ENCODE results near the gene NECAB2.

Gene NECAB2

DNA sequence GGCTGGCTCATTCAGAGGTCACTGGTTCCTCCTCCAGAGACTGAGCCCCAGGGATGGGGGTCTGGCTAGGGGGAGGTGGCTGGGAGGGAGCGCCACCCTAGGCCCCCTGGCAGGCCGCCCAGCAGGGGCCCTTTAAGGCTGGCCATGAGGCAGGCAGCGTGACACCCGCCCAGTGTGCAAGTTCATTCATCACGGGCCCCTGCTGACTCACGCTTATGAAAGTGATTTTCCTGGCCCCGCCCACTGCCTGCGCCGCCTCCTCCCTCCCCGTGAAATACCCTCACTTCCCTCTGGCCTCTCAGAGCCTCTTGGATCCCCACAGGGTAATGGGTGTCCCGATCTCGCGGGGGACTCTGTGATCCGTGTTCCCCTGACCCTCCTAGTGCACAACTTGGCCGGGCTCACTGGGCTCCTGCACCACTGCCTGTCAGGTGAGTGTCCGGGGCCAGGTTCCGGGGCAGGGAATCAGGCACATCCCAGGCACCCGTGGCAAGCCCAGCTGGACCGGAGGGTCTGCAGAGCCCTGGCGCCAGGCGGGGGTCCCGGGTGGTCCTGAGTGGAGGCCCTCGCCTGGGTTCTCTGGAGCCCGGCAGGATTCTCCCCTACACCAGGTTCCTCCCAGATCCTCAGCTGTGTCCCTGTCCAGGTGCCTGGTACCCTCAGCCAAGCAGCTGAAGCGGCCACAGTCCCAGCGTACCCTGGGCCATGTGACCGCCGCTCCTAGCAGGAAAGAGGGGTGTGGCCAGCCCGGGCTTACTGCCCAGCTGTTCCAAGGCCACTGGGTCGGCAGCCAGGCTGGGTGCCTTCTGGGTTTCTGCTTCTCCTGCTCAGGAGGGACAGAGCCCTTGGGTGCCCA lies 14.9 kb upstream of the NECAB2 start, which contains the start of gene OSGIN1:
Gene OSGIN1 (plus strand): TSS at position 301 of the 856 bp plus-strand sequence. CDS start 4,432 bp downstream, outside the sequence.
- DNase-seq, result peak; percentile 97 to 98 (median 98)

DNA sequence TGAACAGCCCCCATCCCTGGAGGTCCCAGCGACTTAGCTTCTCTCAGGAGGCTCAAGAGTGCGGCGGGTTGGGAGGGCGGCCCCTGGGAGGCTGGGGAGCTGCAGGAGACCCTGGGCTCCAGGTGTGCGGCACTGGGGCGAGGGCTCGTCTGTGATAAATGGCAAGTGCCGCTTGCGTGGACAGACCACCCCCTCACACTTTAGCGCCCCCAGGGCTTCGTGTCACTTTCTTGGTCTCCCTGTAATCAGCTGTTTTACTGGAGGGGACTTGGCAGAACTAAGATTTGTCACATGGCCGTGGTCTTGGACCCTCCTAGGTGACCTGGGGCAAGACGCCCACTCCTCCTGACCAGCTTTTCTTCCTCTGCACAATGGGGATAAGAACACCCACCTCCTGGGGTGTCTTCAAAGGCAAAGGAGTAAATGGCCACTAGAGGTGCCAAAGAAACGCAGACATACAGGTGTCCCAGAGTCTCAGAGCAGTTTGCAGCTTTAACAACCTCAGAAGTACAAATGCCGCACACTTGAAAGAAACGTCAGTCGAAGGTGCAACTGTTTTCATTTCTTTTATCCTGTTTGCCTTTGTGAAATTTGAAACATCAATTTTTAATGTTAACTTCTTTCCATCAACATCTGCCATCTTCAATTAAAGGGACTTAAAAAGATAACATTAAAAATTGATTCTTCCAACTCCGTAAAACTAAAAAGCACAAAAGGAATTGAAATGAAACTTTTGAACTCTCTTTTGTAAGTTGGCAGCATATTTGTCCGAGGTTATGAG lies 14.1 kb upstream of the NECAB2 start:
- DNase-seq, result peak; percentile 36 to 57 (median 50)

DNA sequence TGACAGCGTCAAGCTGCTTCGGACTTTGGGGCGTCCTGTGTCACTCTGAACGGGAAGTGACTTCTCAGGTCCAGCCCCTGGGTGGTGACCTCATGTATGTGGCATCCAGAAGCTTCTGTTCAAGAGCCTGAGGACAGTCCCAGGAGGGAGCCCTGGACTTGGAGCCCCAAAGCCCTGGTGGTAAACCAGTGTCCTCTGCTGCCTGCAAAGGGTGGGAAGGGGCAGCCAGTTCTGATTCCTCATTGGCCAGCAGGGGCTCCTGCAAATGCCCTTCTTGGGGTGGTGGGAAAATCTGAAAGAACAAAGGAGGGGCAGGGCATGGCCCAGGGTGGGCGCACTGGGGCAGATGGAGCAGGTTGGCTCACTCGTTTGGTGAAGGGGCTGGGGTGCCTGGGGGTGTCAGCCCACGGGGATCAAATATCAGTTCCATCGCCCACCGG lies 13.4 kb upstream of the NECAB2 start:
- peak; percentile 64 to 78 (median 74) for DNase-seq

DNA sequence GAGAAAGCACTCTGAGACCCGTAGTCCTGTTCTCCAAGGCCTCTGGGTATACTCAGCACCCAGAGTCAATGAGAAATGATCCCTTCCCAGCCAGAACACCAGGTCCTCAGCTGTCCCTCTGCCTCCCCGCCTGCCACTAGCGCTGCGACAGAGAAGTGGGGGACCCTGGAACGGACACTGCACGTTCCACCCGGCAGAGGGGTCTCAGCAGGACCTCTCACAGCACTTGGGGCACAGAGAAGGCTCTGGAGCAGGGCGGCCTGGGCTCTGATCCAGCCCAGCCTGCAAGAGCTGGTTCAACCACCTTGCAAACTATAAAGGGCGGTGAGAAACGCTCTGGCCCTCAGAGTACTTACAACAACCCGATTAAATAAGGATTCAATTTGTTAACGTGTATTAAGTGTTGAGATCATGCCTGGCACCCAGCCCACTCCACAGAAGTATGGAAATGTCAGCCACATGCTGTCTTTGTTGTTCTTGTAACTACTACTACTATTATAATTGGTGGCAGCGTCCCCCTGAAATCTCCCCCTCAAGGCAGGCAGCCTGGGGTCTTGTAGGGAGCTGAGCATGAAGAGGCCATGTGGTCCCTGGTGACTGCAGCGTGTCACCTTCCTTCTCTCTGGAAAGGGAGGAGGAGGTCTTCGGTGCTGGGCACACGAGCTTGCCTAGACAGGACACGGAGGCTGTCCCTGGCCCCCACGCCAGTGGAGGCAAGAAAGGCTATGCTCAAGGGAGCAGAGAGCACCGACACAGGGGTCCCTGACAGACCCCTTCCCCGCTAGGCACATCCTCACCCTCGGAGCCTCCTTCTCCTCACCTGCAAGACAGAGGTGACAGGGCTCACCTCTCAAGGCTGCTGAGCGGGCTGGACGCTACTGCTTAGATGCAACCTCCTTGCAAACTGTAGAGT lies 12.6 kb upstream of the NECAB2 start:
- no peak for DNase-seq

DNA sequence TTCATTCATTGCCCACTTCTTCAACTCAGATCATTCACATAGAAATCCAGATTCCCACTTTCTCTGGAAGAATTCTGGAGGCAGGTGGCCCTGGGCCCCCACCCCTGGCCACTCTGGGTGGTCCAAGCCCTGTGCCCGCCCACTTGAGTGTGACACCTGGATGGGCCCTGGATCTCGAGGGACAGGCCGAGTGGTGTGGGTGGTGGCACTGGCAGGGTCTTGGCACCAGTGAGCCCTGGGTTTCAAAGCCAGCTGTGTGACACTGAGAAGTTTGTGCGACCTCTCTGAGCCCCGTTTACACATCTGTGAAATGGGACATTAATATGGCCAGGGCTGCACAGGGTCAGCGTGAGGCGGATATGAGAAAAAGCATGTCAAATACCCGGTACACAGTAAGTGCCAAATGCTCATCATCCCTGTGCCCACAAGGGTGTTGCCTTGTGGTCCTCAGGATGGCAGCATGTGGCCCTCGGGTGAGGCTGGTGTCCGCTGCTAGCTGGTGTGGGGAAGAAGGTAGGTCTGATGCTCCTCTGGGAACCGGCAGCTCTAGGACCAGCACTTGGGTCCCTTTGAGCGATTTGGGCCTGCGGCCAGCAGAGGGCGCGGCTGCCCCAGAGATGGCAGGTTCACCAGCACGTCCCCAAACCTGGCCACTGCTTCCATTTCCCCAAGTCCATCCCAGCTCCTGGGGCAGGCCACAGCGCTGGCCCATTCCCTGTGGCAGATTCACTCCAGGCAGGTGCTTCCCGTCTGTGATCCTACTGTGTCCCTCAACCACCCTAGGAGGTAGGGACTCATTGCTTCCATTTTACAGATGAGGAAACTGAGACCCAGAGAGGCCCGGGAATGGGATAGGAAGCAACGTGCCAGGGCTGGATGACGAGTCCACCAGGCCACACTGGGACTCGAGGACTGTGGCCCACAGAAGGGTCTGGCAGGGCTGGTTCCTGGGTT lies 11.4 kb upstream of the NECAB2 start:
- peak; percentile 84 to 91 (median 87) for DNase-seq

DNA sequence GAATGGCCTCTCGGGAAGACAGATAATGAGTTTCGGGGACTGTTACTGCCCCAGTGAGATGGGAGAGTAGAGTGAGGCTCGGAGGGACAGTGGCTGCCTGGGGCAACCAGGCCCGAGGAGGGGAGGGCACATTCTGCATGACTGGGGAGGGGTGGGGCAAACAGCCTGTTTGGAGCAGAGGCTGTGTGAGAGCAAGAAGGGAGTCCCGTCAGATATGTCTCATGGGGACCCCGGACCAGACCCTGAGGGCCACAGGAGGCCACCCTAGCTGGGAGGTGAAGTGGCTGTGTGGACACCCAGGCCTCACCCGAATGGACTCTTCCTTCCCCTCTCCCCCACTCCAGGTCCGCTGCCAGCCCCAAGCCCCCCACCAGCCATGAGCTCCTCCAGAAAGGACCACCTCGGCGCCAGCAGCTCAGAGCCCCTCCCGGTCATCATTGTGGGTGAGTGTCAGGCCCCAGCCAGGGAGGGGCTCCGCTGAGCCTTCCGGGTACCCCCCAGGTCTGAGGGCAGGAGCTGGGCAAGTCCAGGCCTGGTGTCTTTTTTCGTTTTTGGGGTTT lies 10.7 kb upstream of the NECAB2 start:
- DNase-seq, result no peak

DNA sequence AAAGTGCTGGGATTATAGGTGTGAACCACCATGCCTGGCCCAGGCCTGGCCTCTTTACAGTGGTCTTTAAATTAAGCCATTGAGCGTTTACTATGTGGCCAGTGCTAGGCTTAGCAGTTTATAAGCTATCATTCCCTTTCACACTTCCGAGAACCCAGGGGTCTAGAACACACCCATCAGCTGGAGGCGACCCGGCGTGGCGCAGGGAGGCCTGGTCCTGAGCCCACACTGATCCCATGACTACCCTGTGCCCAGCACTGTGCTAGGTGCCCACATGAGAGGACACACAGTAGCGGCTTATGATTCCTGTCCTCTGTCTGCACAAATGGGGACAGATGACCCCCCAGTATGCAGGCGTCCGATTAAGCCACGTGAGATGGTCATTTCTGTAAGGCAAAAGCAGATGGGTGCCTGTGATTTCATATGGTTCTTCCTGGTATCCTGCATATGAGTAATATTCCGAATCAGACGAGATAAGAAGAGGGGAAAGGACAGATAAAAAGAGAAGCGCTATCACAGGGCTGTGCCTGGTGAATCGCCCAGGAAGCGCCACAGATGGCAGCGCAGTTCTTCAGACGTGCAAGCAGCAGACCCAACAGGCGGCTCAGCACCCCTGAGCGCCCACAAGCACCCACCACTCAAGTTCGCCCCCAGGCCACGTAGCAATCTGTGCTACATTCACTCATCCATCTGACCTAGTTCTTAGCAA lies 9.8 kb upstream of the NECAB2 start:
- DNase-seq, result no peak

DNA sequence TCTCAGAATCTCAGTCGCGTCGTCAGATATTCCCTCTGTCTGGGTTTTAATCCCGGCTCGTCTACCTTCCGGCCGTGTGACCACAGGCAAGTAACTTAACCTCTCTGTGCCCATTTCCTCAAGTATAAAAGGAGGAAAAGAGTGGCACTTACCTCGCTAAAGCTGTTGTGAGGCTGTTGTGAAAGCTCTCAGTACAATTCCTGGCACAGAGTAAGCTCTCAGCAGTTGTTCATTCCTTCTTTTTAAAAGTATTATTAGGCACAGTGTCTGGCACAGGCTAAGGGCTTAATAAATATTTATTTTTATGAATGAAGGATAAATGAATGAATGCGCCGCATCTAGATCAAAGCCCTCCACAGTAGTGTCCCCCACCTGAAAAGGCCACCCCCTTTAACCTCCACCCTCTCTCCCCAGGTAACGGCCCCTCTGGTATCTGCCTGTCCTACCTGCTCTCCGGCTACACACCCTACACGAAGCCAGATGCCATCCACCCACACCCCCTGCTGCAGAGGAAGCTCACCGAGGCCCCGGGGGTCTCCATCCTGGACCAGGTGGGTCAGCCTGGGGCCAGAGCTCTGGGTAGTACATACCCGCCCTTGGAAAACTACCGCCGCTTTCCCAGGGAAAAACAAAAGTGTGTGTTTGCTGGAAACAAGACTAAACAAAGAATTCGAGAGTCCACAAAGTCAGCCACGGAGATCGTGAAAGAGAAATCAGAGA lies 9.0 kb upstream of the NECAB2 start:
- DNase-seq, result no peak

DNA sequence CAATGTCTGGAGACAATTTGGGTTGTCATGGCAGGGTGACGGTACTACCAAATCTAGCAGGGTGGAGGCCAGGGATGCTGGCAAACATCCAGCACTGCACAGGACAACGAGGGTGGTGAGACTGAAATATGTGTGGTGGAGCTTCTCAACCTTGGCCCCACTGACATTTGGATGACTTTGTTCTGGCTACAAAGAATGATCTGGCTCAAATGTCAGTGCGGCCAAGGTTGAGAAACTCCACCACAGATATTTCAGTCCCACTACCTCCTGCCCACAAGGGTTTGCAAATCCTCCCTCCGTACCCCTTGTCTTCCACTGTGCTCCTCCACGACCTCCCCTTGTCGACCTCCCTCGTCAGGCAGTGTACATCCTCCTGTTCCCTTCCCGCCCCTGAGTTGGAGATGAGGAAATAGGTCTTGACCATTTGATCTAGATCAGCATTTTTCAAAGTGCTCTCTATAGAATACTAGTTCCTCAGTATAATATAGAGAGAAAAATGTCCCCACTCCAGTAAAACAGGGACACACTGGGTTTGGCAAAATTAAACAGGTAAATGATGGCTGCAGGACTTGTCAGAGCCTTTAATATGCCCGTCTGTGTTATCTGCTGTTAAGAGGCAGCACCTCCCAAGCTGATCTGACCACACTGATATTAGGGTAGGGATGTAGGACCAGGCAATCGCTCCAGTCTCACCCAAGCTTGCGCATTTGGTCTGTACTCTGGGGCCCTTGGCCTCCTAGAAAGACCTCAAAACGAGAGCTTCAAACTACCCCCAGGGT lies 8.2 kb upstream of the NECAB2 start:
- DNase-seq, result peak; percentile 43 to 77 (median 66)

DNA sequence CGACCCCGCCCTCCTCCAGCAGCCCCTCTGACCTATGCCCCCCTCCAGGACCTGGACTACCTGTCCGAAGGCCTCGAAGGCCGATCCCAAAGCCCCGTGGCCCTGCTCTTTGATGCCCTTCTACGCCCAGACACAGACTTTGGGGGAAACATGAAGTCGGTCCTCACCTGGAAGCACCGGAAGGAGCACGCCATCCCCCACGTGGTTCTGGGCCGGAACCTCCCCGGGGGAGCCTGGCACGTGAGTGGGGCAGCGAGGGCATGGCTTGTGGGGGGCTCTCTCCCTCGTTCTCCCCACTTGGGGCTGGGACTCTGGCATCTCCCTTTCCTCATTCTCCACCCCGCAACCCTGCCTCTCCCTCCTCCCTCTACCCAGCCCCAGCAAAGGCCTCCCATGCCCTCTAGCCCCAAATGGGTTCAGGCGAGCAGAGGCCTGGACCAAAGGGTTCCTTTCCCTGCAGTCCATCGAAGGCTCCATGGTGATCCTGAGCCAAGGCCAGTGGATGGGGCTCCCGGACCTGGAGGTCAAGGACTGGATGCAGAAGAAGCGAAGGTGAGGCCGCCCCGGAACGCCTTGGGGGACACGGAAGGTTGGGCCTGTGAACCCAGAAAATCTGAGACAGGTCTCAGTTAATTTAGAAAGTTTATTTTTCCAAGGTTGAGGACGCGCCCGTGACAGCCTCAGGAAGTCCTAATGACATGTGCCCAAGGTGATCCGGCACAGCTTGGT lies 7.4 kb upstream of the NECAB2 start:
- no peak for DNase-seq

DNA sequence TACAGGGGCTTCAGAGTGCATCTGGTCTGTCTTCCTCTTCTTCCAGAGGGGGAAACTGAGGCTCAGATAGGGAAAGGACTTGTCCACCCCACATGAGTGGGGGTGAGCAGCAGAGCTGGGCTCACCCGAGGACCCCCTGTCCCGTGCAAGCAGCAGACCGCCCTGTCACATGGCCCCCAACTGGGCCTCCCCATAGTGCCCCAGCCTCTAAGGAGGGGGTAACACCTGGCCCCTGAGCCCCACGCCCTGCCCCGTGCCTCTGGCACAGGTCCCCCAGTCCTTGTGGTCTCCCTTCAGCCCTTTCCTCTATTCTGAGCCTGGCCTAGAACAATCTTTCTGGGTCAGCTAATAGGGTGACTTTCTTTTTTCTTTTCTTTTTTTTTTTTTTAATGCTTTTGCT lies 6.5 kb upstream of the NECAB2 start:
- no peak for DNase-seq

DNA sequence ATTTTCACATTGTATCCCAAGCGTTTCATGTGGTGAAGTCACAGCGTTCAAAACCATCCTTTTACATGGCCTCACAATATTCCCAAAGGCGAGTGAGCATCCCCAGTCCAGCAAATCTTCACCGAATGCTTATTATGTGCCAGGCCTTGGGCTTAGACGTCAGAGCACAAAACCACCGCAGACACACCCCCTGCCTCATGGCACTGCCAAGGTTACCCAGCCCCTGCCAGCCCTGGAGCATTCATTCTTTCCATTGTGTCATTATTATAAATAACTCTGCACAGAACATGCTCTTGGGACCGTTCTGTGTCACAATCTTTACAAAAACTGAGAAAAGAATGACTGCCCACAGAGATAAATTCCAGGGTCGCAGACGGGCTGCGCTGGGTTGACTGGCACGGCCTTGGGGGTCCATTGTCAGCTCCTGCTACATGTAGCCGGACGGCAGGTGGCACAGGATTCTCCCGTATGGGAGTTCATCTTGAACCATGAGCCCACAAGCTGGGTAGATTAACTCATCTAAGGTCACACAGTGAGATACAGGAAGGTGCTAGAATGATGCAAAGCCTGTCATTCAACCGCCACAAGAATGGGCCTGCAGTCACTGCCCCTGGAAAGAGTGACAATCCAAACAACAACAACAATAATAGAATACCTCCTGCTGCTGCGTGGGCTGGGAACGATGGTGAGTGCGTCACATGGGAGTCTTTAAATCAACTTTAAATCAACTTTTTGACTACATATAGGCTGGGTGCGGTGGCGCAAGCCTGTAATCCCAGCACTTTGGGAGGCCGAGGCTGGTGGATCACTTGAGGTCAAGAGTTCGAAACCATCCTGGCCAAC lies 4.5 kb upstream of the NECAB2 start:
- no peak for DNase-seq

DNA sequence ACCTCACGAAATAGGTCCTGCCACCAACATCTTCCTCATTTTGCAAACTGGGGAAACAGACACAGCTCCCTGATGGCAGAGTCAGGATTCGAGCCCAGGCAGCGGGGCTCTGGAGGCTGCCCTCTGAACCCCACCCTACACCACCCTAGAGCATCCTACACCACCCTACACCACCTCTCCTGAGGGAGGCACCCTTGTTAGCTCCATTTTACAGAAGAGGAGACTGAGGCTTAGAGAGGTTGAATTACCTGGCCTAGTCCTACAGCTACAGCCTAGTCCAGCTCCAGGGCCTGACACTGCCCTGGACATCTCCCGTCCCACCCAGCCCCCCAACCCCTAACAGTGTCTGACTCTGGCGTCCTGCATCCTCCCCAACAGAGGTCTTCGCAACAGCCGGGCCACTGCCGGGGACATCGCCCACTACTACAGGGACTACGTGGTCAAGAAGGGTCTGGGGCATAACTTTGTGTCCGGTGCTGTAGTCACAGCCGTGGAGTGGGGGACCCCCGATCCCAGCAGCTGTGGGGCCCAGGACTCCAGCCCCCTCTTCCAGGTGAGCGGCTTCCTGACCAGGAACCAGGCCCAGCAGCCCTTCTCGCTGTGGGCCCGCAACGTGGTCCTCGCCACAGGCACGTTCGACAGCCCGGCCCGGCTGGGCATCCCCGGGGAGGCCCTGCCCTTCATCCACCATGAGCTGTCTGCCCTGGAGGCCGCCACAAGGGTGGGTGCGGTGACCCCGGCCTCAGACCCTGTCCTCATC lies 3.2 kb upstream of the NECAB2 start:
- DNase-seq, result no peak

DNA sequence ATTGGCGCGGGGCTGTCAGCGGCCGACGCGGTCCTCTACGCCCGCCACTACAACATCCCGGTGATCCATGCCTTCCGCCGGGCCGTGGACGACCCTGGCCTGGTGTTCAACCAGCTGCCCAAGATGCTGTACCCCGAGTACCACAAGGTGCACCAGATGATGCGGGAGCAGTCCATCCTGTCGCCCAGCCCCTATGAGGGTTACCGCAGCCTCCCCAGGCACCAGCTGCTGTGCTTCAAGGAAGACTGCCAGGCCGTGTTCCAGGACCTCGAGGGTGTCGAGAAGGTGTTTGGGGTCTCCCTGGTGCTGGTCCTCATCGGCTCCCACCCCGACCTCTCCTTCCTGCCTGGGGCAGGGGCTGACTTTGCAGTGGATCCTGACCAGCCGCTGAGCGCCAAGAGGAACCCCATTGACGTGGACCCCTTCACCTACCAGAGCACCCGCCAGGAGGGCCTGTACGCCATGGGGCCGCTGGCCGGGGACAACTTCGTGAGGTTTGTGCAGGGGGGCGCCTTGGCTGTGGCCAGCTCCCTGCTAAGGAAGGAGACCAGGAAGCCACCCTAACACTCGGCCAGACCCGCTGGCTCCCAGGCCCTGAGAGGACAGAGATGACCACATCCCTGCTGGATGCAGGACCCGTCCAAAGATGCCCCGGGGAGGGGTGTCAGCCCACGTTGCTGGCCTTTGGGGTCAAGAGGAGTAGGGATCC lies 2.4 kb upstream of the NECAB2 start:
- DNase-seq, result no peak

DNA sequence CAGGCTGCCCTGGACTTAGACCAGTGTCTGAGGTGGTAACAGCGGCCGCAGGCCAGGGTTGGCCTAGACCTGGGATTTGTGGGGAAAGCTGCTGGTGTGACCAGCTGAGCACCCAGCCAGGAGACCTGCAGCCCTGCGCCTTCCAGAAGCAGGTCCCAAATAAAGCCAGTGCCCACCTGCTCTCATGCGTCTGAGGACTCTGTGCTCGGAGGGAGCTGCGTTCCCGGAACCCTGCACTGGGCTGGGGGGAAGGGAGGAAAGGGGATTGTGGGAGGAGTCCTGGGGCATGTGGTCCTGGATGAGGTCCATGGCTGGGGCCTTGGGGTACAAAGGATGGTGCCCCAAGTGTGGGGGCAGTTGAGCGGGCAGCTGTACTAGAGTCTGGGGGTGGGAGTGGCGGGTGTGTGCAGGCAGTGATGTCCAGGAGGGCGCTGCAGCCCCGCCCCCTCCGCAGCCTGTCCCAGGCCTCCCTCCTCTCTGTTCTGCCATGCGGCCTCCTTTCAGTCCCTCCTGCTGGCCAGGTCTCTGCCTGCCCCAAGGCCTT lies 1.8 kb upstream of the NECAB2 start:
- no peak for DNase-seq

Measured in suppressor macrophage (primary cell).